ENCODE data around the gene OR1K1.

GRCh38 chr9:122785269-122785668 lies 14.7 kb upstream of the OR1K1 start:
- TF ChIP-seq, protein P1, sequence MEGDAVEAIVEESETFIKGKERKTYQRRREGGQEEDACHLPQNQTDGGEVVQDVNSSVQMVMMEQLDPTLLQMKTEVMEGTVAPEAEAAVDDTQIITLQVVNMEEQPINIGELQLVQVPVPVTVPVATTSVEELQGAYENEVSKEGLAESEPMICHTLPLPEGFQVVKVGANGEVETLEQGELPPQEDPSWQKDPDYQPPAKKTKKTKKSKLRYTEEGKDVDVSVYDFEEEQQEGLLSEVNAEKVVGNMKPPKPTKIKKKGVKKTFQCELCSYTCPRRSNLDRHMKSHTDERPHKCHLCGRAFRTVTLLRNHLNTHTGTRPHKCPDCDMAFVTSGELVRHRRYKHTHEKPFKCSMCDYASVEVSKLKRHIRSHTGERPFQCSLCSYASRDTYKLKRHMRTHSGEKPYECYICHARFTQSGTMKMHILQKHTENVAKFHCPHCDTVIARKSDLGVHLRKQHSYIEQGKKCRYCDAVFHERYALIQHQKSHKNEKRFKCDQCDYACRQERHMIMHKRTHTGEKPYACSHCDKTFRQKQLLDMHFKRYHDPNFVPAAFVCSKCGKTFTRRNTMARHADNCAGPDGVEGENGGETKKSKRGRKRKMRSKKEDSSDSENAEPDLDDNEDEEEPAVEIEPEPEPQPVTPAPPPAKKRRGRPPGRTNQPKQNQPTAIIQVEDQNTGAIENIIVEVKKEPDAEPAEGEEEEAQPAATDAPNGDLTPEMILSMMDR (optimal IDR thresholded peaks at IDR 0.05 in 1 of 3, IDR thresholded peaks at IDR 0.05 in 1 of 3, conservative IDR thresholded peaks at IDR 0.05 in 1 of 3; ENCODE audit: extremely low read depth in 1 of 3, insufficient read depth in 2 of 3, low read length in 3 of 3), result no peak
- no peak for TF ChIP-seq EZH2 (IDR thresholded peaks at IDR 0.05; ENCODE audit: low read length)

Measured in keratinocyte (primary cell).